TTC549 (cell line): ENCODE data around the gene MXD3.
"Not testable (repeated sequence)": the region's sequence is repeated elsewhere in the genome, so short reads cannot be mapped to it uniquely, and the experiment has no call there.

Source experiments
- FAIRE-seq: peaks from 2 replicates; lab custom pipeline; 2012; peaks lifted over from hg19 to GRCh38; lab: Jason Lieb, UNC

MXD3 gene

GRCh38 chr5:177343000-177343399 is 31.3 kb upstream of the MXD3 start:
- not testable (repeated sequence) for FAIRE-seq

- no peak for FAIRE-seq
Measured at GRCh38 chr5:177339107-177339638, 27.5 kb upstream of the MXD3 start.

GRCh38 chr5:177338251-177339106 is 26.8 kb upstream of the MXD3 start:
- FAIRE-seq = no peak

GRCh38 chr5:177336603-177337494 is 25.2 kb upstream of the MXD3 start:
- FAIRE-seq = no peak

GRCh38 chr5:177336112-177336511 is 24.4 kb upstream of the MXD3 start:
- no peak for FAIRE-seq

- FAIRE-seq = no peak
Measured at GRCh38 chr5:177335701-177336065, 24.0 kb upstream of the MXD3 start.

GRCh38 chr5:177334781-177335700 is 23.3 kb upstream of the MXD3 start:
- FAIRE-seq = no peak

- no peak for FAIRE-seq
Measured at GRCh38 chr5:177334155-177334551, 22.5 kb upstream of the MXD3 start.

GRCh38 chr5:177333420-177334154 is 21.9 kb upstream of the MXD3 start:
- no peak for FAIRE-seq

- no peak for FAIRE-seq
Measured at GRCh38 chr5:177332896-177333260, 21.2 kb upstream of the MXD3 start.

- no peak for FAIRE-seq
Measured at GRCh38 chr5:177332031-177332895, 20.6 kb upstream of the MXD3 start.

GRCh38 chr5:177330991-177331842 is 19.5 kb upstream of the MXD3 start:
- FAIRE-seq = no peak

- no peak for FAIRE-seq
Measured at GRCh38 chr5:177329883-177330282, 18.2 kb upstream of the MXD3 start.

- no peak for FAIRE-seq
Measured at GRCh38 chr5:177328545-177329231, 17.0 kb upstream of the MXD3 start.

GRCh38 chr5:177327539-177328522 is 16.1 kb upstream of the MXD3 start:
- no peak for FAIRE-seq

GRCh38 chr5:177325868-177326381 is 14.2 kb upstream of the MXD3 start:
- FAIRE-seq = no peak

- no peak for FAIRE-seq
Measured at GRCh38 chr5:177320879-177321278, 9.2 kb upstream of the MXD3 start.
